ENCODE results near the gene CAMK4.
"Not testable (repeated sequence)": the region's sequence is repeated elsewhere in the genome, so short reads cannot be mapped to it uniquely, and the experiment has no call there.

CAMK4 gene

GRCh38 chr5:111299831-111300432 is 75.7 kb downstream of the CAMK4 start:
- no peak for DNase-seq
- intact Hi-C loops (cut with DNase I): no loop called here

GRCh38 chr5:111301264-111301663 is 77.1 kb downstream of the CAMK4 start:
- intact Hi-C loops (cut with DNase I): no loop called here

GRCh38 chr5:111302043-111302442 is 77.9 kb downstream of the CAMK4 start:
- DNase-seq; intact Hi-C loops (cut with DNase I): not testable (repeated sequence)

More at GRCh38 chr5:111301264-111301663, 77.1 kb downstream of the CAMK4 start:
- no peak for DNase-seq

GRCh38 chr5:111308951-111309350 is 84.8 kb downstream of the CAMK4 start:
- DNase-seq: no peak
- intact Hi-C loops (cut with DNase I): no loop called here

GRCh38 chr5:111309384-111309783 is 85.2 kb downstream of the CAMK4 start:
- intact Hi-C loops (cut with DNase I): no loop called here
- no peak for DNase-seq

- intact Hi-C loops (cut with DNase I): no loop called here
- peak in 1 of 10 donors; percentile 32 for DNase-seq
Observed at GRCh38 chr5:111310711-111311620, 86.8 kb downstream of the CAMK4 start.

- intact Hi-C loops (cut with DNase I): no loop called here
- no peak for DNase-seq
Observed at GRCh38 chr5:111311666-111312065, 87.5 kb downstream of the CAMK4 start.

- intact Hi-C loops (cut with DNase I): no loop called here
- no peak for DNase-seq
Observed at GRCh38 chr5:111313017-111313724, 89.0 kb downstream of the CAMK4 start.

- DNase-seq: no peak
- intact Hi-C loops (cut with DNase I): no loop called here
Observed at GRCh38 chr5:111320953-111321352, 96.8 kb downstream of the CAMK4 start.

GRCh38 chr5:111321376-111321775 is 97.2 kb downstream of the CAMK4 start:
- intact Hi-C loops (cut with DNase I): no loop called here
- no peak for DNase-seq

- intact Hi-C loops (cut with DNase I): no loop called here
- DNase-seq: no peak
Observed at GRCh38 chr5:111326551-111326950, 102.4 kb downstream of the CAMK4 start.

GRCh38 chr5:111337133-111337532 is 112.9 kb downstream of the CAMK4 start:
- DNase-seq: no peak
- intact Hi-C loops (cut with DNase I): no loop called here

GRCh38 chr5:111337688-111338087 is 113.5 kb downstream of the CAMK4 start:
- DNase-seq: no peak
- intact Hi-C loops (cut with DNase I): no loop called here

GRCh38 chr5:111345731-111346130 is 121.5 kb downstream of the CAMK4 start:
- intact Hi-C loops (cut with DNase I): no loop called here
- peak in 1 of 10 donors; percentile 5 for DNase-seq

GRCh38 chr5:111347021-111347420 is 122.8 kb downstream of the CAMK4 start:
- intact Hi-C loops (cut with DNase I): no loop called here
- DNase-seq: no peak

- no peak for DNase-seq
Observed at GRCh38 chr5:111348661-111349329, 124.6 kb downstream of the CAMK4 start.

GRCh38 chr5:111349429-111349828 is 125.2 kb downstream of the CAMK4 start:
- intact Hi-C loops (cut with DNase I): no loop called here
- no peak for DNase-seq

More at GRCh38 chr5:111348661-111349329, 124.6 kb downstream of the CAMK4 start:
- intact Hi-C loops (cut with DNase I): no loop called here

- intact Hi-C loops (cut with DNase I): no loop called here
Observed at GRCh38 chr5:111353035-111353434, 128.9 kb downstream of the CAMK4 start.

GRCh38 chr5:111358726-111359125 is 134.5 kb downstream of the CAMK4 start:
- DNase-seq; intact Hi-C loops (cut with DNase I): not testable (repeated sequence)

More at GRCh38 chr5:111353035-111353434, 128.9 kb downstream of the CAMK4 start:
- DNase-seq: no peak

- intact Hi-C loops (cut with DNase I): no loop called here
- DNase-seq: no peak
Observed at GRCh38 chr5:111360173-111360572, 136.0 kb downstream of the CAMK4 start.

- intact Hi-C loops (cut with DNase I): no loop called here
- DNase-seq: no peak
Observed at GRCh38 chr5:111364992-111365391, 140.8 kb downstream of the CAMK4 start.

Data from posterior cingulate gyrus (tissue), 11 donors.